Astrocyte (in vitro differentiated cells and primary cell): Measurements from ENCODE around the gene ZNRF2. TPM values are rescaled to one million over a fixed set of nuclear protein-coding genes. Genes with fewer than 3 reads are reported as not detected.

Experiments used
- DNase-seq: peaks from one replicate; pipeline ENCODE4 v3.0.0-alpha.2; 2010; ENCODE audit warnings: low read depth
- FAIRE-seq: peaks from 2 replicates; lab custom pipeline; 2011; peaks lifted over from hg19 to GRCh38; lab: Jason Lieb, UNC
- H2AFZ ChIP-seq: 2 replicates; pipeline ENCODE4 v1.6.0; 2012; ENCODE audit warnings: low read depth, low read length, inconsistent platforms
- H3K27ac ChIP-seq: 2 replicates; pipeline ENCODE4 v1.5.1; 2011; ENCODE audit warnings: low read depth, low read length, inconsistent platforms
- H3K27me3 ChIP-seq: 2 replicates; pipeline ENCODE4 v1.6.0; 2011; ENCODE audit warnings: low read length, inconsistent platforms; ENCODE audit not compliant: insufficient read depth
- H3K36me3 ChIP-seq: 2 replicates; pipeline ENCODE4 v1.5.1; 2011; ENCODE audit warnings: low read length, inconsistent platforms; ENCODE audit not compliant: insufficient read depth
- H3K4me1 ChIP-seq: 2 replicates; pipeline ENCODE4 v1.5.1; 2011; ENCODE audit warnings: low read length, inconsistent platforms; ENCODE audit not compliant: insufficient read depth
- H3K4me2 ChIP-seq: 2 replicates; pipeline ENCODE4 v1.6.0; 2012; ENCODE audit warnings: low read length, inconsistent platforms
- H3K4me3 ChIP-seq: 2 replicates; pipeline ENCODE4 v1.5.1; 2011; ENCODE audit warnings: low read depth, mild to moderate bottlenecking, low read length, inconsistent platforms; ENCODE audit not compliant: insufficient read depth
- H3K79me2 ChIP-seq: 2 replicates; pipeline ENCODE4 v1.6.0; 2012; ENCODE audit warnings: mild to moderate bottlenecking, low read length, inconsistent platforms; ENCODE audit not compliant: insufficient read depth
- H3K9ac ChIP-seq: 2 replicates; pipeline ENCODE4 v1.6.0; 2012; ENCODE audit warnings: mild to moderate bottlenecking, low read length, inconsistent platforms
- H3K9me3 ChIP-seq: 2 replicates; pipeline ENCODE4 v1.5.1; 2012; ENCODE audit warnings: low read depth, mild to moderate bottlenecking, low read length, inconsistent platforms; ENCODE audit not compliant: insufficient read depth
- H4K20me1 ChIP-seq: 2 replicates; pipeline ENCODE4 v1.6.0; 2012; ENCODE audit warnings: low read length, inconsistent platforms; ENCODE audit not compliant: insufficient read depth
- H3K27ac Mint-ChIP-seq: one replicate; pipeline ENCODE4 v1.8.0; 2021; ENCODE audit warnings: mild to moderate bottlenecking, mixed read lengths; ENCODE audit not compliant: unreplicated experiment
- H3K27me3 Mint-ChIP-seq: one replicate; pipeline ENCODE4 v1.8.0; 2021; ENCODE audit warnings: low read depth, mixed read lengths; ENCODE audit not compliant: unreplicated experiment
- H3K36me3 Mint-ChIP-seq: one replicate; pipeline ENCODE4 v1.8.0; 2021; ENCODE audit warnings: low read depth, mixed read lengths; ENCODE audit not compliant: unreplicated experiment
- H3K4me1 Mint-ChIP-seq: one replicate; pipeline ENCODE4 v1.8.0; 2021; ENCODE audit warnings: low read depth, mixed read lengths; ENCODE audit not compliant: unreplicated experiment
- H3K4me3 Mint-ChIP-seq: one replicate; pipeline ENCODE4 v1.8.0; 2021; ENCODE audit warnings: mild to moderate bottlenecking, moderate library complexity, mixed read lengths; ENCODE audit not compliant: unreplicated experiment
- H3K9me3 Mint-ChIP-seq: one replicate; pipeline ENCODE4 v1.8.0; 2021; ENCODE audit warnings: mild to moderate bottlenecking, mixed read lengths; ENCODE audit not compliant: unreplicated experiment
- EZH2 ChIP-seq: IDR thresholded peaks from 2 replicates; pipeline ENCODE4 v1.6.1; 2012; ENCODE audit warnings: mild to moderate bottlenecking, low read length, inconsistent platforms; ENCODE audit not compliant: insufficient read depth
- total RNA-seq: library from RNA; stranded (reverse); gene quantifications from 2 replicates; pipeline ENCODE4 v1.2.1, GENCODE V29; 2021
- TF ChIP-seq, protein P1 (sequence below): IDR thresholded peaks from 2 replicates; pipeline ENCODE4 v1.5.1; 2011; ENCODE audit warnings: low read depth, mild to moderate bottlenecking, inconsistent platforms, low read length, moderate library complexity; ENCODE audit not compliant: insufficient read depth

ZNRF2 gene
- total RNA-seq, 1 donor from 2014 or later, result 9.9 TPM

DNA sequence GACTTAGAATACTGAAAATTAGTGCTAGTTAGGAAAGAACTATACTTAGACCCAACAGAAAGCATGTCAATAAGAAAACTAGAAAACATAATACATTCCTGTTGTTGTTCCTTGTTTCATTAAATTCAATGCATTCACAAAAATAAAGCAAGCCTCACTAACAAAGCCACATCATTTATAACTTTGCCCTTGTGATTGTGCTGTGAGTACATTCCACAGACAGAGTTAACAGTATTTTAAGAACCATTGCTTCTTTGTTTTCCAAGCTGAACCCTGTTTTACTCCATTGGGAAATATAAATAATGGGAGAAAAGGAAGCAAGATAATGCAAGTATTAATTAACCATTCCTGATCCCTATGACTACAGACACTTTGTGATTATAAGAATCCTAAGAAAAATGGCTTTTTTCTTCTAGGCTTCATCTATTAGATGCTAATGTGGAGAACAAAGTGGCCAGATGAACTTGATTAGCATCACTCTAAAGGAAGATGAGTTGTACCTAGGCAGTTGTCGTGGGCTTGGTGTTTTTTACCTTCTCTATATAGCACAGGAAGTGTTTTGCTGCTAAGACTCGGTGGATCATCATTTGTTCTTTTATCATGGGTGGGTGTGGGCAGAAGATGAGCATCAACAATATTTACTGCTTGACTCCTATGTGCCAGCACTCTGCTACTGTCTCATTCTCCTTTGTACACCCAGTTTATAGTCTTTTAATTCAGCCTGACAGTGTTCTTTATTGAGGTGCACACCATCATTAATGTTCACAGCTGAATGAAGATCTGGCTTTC, 34.2 kb upstream of the ZNRF2 start:
- Histone ChIP-seq H3K79me2 (no peaks in the 10 kb centered on the region), H3K4me2 (no peak overlapping the region), H3K4me3 (no peak overlapping the region), H2AFZ (no peak overlapping the region), H3K4me1 (peaks cover 7% of the 10 kb centered on the region), H3K9ac (no peak overlapping the region), H3K9me3 (no peaks in the 10 kb centered on the region), H3K36me3 (no peaks in the 10 kb centered on the region), H3K27ac (no peak overlapping the region), H4K20me1 (no peaks in the 10 kb centered on the region), H3K27me3 (peaks cover 16% of the 10 kb centered on the region)
- no peak overlapping the region for H3K4me3 Mint-ChIP-seq
- no peak for DNase-seq
- no peaks in the 10 kb centered on the region for H3K9me3 Mint-ChIP-seq
- no peaks in the 10 kb centered on the region for H3K36me3 Mint-ChIP-seq
- TF ChIP-seq, protein P1, sequence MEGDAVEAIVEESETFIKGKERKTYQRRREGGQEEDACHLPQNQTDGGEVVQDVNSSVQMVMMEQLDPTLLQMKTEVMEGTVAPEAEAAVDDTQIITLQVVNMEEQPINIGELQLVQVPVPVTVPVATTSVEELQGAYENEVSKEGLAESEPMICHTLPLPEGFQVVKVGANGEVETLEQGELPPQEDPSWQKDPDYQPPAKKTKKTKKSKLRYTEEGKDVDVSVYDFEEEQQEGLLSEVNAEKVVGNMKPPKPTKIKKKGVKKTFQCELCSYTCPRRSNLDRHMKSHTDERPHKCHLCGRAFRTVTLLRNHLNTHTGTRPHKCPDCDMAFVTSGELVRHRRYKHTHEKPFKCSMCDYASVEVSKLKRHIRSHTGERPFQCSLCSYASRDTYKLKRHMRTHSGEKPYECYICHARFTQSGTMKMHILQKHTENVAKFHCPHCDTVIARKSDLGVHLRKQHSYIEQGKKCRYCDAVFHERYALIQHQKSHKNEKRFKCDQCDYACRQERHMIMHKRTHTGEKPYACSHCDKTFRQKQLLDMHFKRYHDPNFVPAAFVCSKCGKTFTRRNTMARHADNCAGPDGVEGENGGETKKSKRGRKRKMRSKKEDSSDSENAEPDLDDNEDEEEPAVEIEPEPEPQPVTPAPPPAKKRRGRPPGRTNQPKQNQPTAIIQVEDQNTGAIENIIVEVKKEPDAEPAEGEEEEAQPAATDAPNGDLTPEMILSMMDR, result no peak
- no peak for TF ChIP-seq EZH2
- FAIRE-seq, result no peak
- peaks cover 51% of the 10 kb centered on the region for H3K4me1 Mint-ChIP-seq
- H3K27ac Mint-ChIP-seq, result peak overlapping the region; percentile 2
- H3K27me3 Mint-ChIP-seq, result peaks cover 11% of the 10 kb centered on the region

DNA sequence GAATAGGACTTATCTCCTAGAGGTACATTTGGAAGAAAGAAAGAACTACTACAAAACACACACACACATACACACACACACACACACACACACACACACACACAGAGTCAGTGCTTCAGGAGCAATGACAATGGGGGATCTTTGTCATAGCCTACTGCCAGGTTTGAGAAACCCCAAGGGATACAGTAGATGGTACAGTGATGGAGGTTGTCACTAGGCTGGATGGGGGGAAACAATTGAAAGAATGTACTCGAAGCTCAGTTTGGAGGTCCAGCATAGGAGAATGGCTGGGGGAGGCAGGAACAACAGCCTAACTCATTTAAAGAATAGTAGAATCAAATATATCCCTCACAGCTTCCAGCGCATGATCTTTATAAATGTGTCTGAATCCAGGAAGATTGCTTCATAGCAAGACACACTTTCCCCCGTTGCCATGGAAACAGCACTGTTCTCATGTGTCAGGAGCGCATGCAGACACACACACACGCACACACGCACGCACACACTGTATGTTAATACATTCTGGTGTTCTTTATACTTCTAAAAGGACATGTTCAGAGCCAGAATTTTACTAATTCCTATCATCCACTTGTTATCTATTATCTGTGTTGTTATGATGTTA, 32.6 kb upstream of the ZNRF2 start:
- no peak overlapping the region for H3K27ac Mint-ChIP-seq
- Histone ChIP-seq H3K4me2 (no peak overlapping the region), H3K4me3 (no peak overlapping the region), H3K79me2 (no peaks in the 10 kb centered on the region), H4K20me1 (no peaks in the 10 kb centered on the region), H3K36me3 (no peaks in the 10 kb centered on the region), H3K27ac (no peak overlapping the region), H3K4me1 (peaks cover 7% of the 10 kb centered on the region), H2AFZ (no peak overlapping the region), H3K9ac (no peak overlapping the region), H3K9me3 (no peaks in the 10 kb centered on the region), H3K27me3 (peaks cover 9% of the 10 kb centered on the region)
- no peak for DNase-seq
- no peak for FAIRE-seq
- TF ChIP-seq, protein P1, result no peak
- no peak for TF ChIP-seq EZH2
- H3K4me3 Mint-ChIP-seq, result no peak overlapping the region
- peaks cover 51% of the 10 kb centered on the region for H3K4me1 Mint-ChIP-seq
- H3K9me3 Mint-ChIP-seq, result no peaks in the 10 kb centered on the region
- H3K27me3 Mint-ChIP-seq, result peaks cover 4% of the 10 kb centered on the region
- no peaks in the 10 kb centered on the region for H3K36me3 Mint-ChIP-seq
